ENCODE data around the gene RASL10A.

Gene RASL10A

GRCh38 chr22:29270475-29271271 lies 44.8 kb downstream of the RASL10A start:
- no peak for TF ChIP-seq ZFP30 (CRISPR knock-in tag; IDR thresholded peaks at IDR 0.05)
- no peak for TF ChIP-seq TSHZ2 (CRISPR knock-in tag; IDR thresholded peaks at IDR 0.05)
- TF ChIP-seq CSDC2 (CRISPR knock-in tag; IDR thresholded peaks at IDR 0.05): no peak
- TF ChIP-seq OSR1 (CRISPR knock-in tag; IDR thresholded peaks at IDR 0.05): no peak
- no peak for TF ChIP-seq CSRNP3 (CRISPR knock-in tag; IDR thresholded peaks at IDR 0.05)
- TF ChIP-seq ZNF70 (CRISPR knock-in tag; IDR thresholded peaks at IDR 0.05): no peak
- no peak for TF ChIP-seq ARNTL (CRISPR knock-in tag; IDR thresholded peaks at IDR 0.05; ENCODE audit: borderline replicate concordance, low read depth)
- TF ChIP-seq PPARA (CRISPR knock-in tag; IDR thresholded peaks at IDR 0.05; ENCODE audit: borderline replicate concordance): no peak
- TF ChIP-seq TOX (CRISPR knock-in tag; IDR thresholded peaks at IDR 0.05; ENCODE audit: borderline replicate concordance): no peak
- no peak for TF ChIP-seq ZNF8 (CRISPR knock-in tag; IDR thresholded peaks at IDR 0.05)
- no peak for TF ChIP-seq ZFP3 (CRISPR knock-in tag; IDR thresholded peaks at IDR 0.05)
- TF ChIP-seq PATZ1 (CRISPR knock-in tag; IDR thresholded peaks at IDR 0.05; ENCODE audit: borderline replicate concordance): no peak
- TF ChIP-seq TCF4 (CRISPR knock-in tag; IDR thresholded peaks at IDR 0.05; ENCODE audit: borderline replicate concordance): no peak
- no peak for TF ChIP-seq POU6F1 (CRISPR knock-in tag; IDR thresholded peaks at IDR 0.05; ENCODE audit: borderline replicate concordance, low read depth)
- TF ChIP-seq ESRRG (CRISPR knock-in tag; IDR thresholded peaks at IDR 0.05): no peak
- TF ChIP-seq ZNF565 (CRISPR knock-in tag; conservative IDR thresholded peaks at IDR 0.05; ENCODE audit: low read depth): no peak
- TF ChIP-seq SNAI2 (CRISPR knock-in tag; IDR thresholded peaks at IDR 0.05): no peak
- no peak for TF ChIP-seq ZC3H10 (CRISPR knock-in tag; IDR thresholded peaks at IDR 0.05)
- no peak for TF ChIP-seq CREB5 (CRISPR knock-in tag; IDR thresholded peaks at IDR 0.05; ENCODE audit: low read depth)
- TF ChIP-seq RARB (CRISPR knock-in tag; IDR thresholded peaks at IDR 0.05): no peak
- no peak for ATAC-seq

- no peak for ATAC-seq
- TF ChIP-seq OSR1 (CRISPR knock-in tag; IDR thresholded peaks at IDR 0.05): no peak
- no peak for TF ChIP-seq ZFP3 (CRISPR knock-in tag; IDR thresholded peaks at IDR 0.05)
- TF ChIP-seq GLIS3 (CRISPR knock-in tag; IDR thresholded peaks at IDR 0.05): no peak
- TF ChIP-seq POU6F1 (CRISPR knock-in tag; IDR thresholded peaks at IDR 0.05; ENCODE audit: borderline replicate concordance, low read depth): no peak
- TF ChIP-seq ZNF8 (CRISPR knock-in tag; IDR thresholded peaks at IDR 0.05): no peak
- TF ChIP-seq ARNTL (CRISPR knock-in tag; IDR thresholded peaks at IDR 0.05; ENCODE audit: borderline replicate concordance, low read depth): no peak
- TF ChIP-seq ZFP30 (CRISPR knock-in tag; IDR thresholded peaks at IDR 0.05): no peak
- TF ChIP-seq TCF4 (CRISPR knock-in tag; IDR thresholded peaks at IDR 0.05; ENCODE audit: borderline replicate concordance): no peak
- TF ChIP-seq CSRNP3 (CRISPR knock-in tag; IDR thresholded peaks at IDR 0.05): no peak
- no peak for TF ChIP-seq ESRRG (CRISPR knock-in tag; IDR thresholded peaks at IDR 0.05)
- TF ChIP-seq PPARA (CRISPR knock-in tag; IDR thresholded peaks at IDR 0.05; ENCODE audit: borderline replicate concordance): no peak
These were observed 45.6 kb downstream of the RASL10A start for GRCh38 chr22:29269731-29270474.
